Measurements from ENCODE around the gene PTEN.

Gene PTEN

GRCh38 chr10:87920538-87920937 lies 57.1 kb downstream of the PTEN start:
- DNase-seq (ENCODE audit: low spot score): no peak

GRCh38 chr10:87921931-87922688 lies 58.7 kb downstream of the PTEN start:
- DNase-seq (ENCODE audit: low spot score): no peak

GRCh38 chr10:87923233-87923632 lies 59.8 kb downstream of the PTEN start:
- no peak for DNase-seq (ENCODE audit: low spot score)

- DNase-seq (ENCODE audit: low spot score): no peak
Observed at GRCh38 chr10:87925570-87925969, 62.1 kb downstream of the PTEN start.

- DNase-seq (ENCODE audit: low spot score): peak; percentile 12
Observed at GRCh38 chr10:87927091-87927490, 63.7 kb downstream of the PTEN start.

- no peak for DNase-seq (ENCODE audit: low spot score)
Observed at GRCh38 chr10:87928996-87929395, 65.6 kb downstream of the PTEN start.

GRCh38 chr10:87930141-87930540 lies 66.7 kb downstream of the PTEN start:
- DNase-seq (ENCODE audit: low spot score): no peak

GRCh38 chr10:87930934-87931835 lies 67.8 kb downstream of the PTEN start:
- DNase-seq (ENCODE audit: low spot score): no peak

GRCh38 chr10:87931836-87932230 lies 68.4 kb downstream of the PTEN start:
- DNase-seq (ENCODE audit: low spot score): no peak

- DNase-seq (ENCODE audit: low spot score): no peak
Observed at GRCh38 chr10:87935290-87936141, 72.1 kb downstream of the PTEN start.

GRCh38 chr10:87940210-87940609 lies 76.8 kb downstream of the PTEN start:
- DNase-seq (ENCODE audit: low spot score): no peak

- no peak for DNase-seq (ENCODE audit: low spot score)
Observed at GRCh38 chr10:87942884-87943527, 79.6 kb downstream of the PTEN start.

GRCh38 chr10:87945984-87946383 lies 82.6 kb downstream of the PTEN start:
- DNase-seq (ENCODE audit: low spot score): no peak

GRCh38 chr10:87952612-87953011 lies 89.2 kb downstream of the PTEN start:
- no peak for DNase-seq (ENCODE audit: low spot score)

GRCh38 chr10:87956055-87956454 lies 92.6 kb downstream of the PTEN start:
- DNase-seq (ENCODE audit: low spot score): no peak

- no peak for DNase-seq (ENCODE audit: low spot score)
Observed at GRCh38 chr10:87957702-87958101, 94.3 kb downstream of the PTEN start.

GRCh38 chr10:87960230-87960629 lies 96.8 kb downstream of the PTEN start:
- no peak for DNase-seq (ENCODE audit: low spot score)

- peak; percentile 49 for DNase-seq (ENCODE audit: low spot score)
Observed at GRCh38 chr10:87961314-87961713, 97.9 kb downstream of the PTEN start.

- DNase-seq (ENCODE audit: low spot score): no peak
Observed at GRCh38 chr10:87966459-87966858, 103.0 kb downstream of the PTEN start.

GRCh38 chr10:87973635-87974034 lies 110.2 kb downstream of the PTEN start:
- DNase-seq (ENCODE audit: low spot score): no peak

GRCh38 chr10:87974130-87974529 lies 110.7 kb downstream of the PTEN start:
- DNase-seq (ENCODE audit: low spot score): no peak

GRCh38 chr10:87974769-87975168 lies 111.3 kb downstream of the PTEN start:
- no peak for DNase-seq (ENCODE audit: low spot score)
